ENCODE measurements around the gene RRAS2.

The RRAS2 gene

GRCh38 chr11:14335712-14336111 is 23.3 kb downstream of the RRAS2 start:
- DNase-seq = no peak

- DNase-seq = no peak
These were observed 24.1 kb downstream of the RRAS2 start for GRCh38 chr11:14334893-14335292.

GRCh38 chr11:14334192-14334591 is 24.8 kb downstream of the RRAS2 start:
- DNase-seq = no peak

GRCh38 chr11:14331476-14332136 is 27.4 kb downstream of the RRAS2 start:
- DNase-seq = no peak

- DNase-seq = no peak
These were observed 28.1 kb downstream of the RRAS2 start for GRCh38 chr11:14330881-14331280.

GRCh38 chr11:14329702-14330101 is 29.3 kb downstream of the RRAS2 start:
- no peak for DNase-seq

- DNase-seq = no peak
These were observed 31.9 kb downstream of the RRAS2 start for GRCh38 chr11:14327116-14327515.

- DNase-seq = no peak
These were observed 35.8 kb downstream of the RRAS2 start for GRCh38 chr11:14323118-14323676.

GRCh38 chr11:14322510-14322909 is 36.5 kb downstream of the RRAS2 start:
- DNase-seq = no peak

- DNase-seq = no peak
These were observed 39.0 kb downstream of the RRAS2 start for GRCh38 chr11:14320020-14320419.

GRCh38 chr11:14318581-14318981 is 40.4 kb downstream of the RRAS2 start:
- DNase-seq = no peak

- DNase-seq = no peak
These were observed 41.2 kb downstream of the RRAS2 start for GRCh38 chr11:14317659-14318325.

- no peak for DNase-seq
These were observed 43.9 kb downstream of the RRAS2 start for GRCh38 chr11:14315130-14315529.

GRCh38 chr11:14314127-14314526 is 44.9 kb downstream of the RRAS2 start:
- DNase-seq = no peak

- no peak for DNase-seq
These were observed 46.1 kb downstream of the RRAS2 start for GRCh38 chr11:14312736-14313438.

GRCh38 chr11:14310679-14311078 is 48.3 kb downstream of the RRAS2 start:
- no peak for DNase-seq

GRCh38 chr11:14309425-14310192 is 49.4 kb downstream of the RRAS2 start:
- no peak for DNase-seq

- DNase-seq = no peak
These were observed 50.0 kb downstream of the RRAS2 start for GRCh38 chr11:14308897-14309387.

- DNase-seq = no peak
These were observed 50.7 kb downstream of the RRAS2 start for GRCh38 chr11:14308114-14308896.

GRCh38 chr11:14306481-14306880 is 52.5 kb downstream of the RRAS2 start:
- DNase-seq = no peak

GRCh38 chr11:14305649-14306048 is 53.3 kb downstream of the RRAS2 start:
- DNase-seq = no peak

GRCh38 chr11:14304601-14305000 is 54.4 kb downstream of the RRAS2 start:
- no peak for DNase-seq

All from stimulated activated CD4-positive, alpha-beta T cell treated with anti-CD3 and anti-CD28 coated beads, Interleukin-12 subunit alpha, Interleukin-12 subunit beta, amount 100 ng/mL, for 4 hours (primary cell).